ENCODE measurements around the gene TBL3. TPM values are rescaled to one million over a fixed set of nuclear protein-coding genes. Genes with fewer than 3 reads are reported as not detected.
A peak's percentile ranks its signal among the peaks of the same experiment; 100 is the strongest.

Gene TBL3
- total and polyA plus RNA-seq, 9 donors, result 2.1 to 48.0 (median 31.0) TPM

- H3K36me3 ChIP-seq, result no peaks in the 10 kb centered on the region
- 10 to 17% (median 13%) methylated on average over 44 to 58 of the region's 58 CpGs for WGBS, 3 donors
- H3K27ac ChIP-seq, result no peak overlapping the region
- TF ChIP-seq, protein P1, sequence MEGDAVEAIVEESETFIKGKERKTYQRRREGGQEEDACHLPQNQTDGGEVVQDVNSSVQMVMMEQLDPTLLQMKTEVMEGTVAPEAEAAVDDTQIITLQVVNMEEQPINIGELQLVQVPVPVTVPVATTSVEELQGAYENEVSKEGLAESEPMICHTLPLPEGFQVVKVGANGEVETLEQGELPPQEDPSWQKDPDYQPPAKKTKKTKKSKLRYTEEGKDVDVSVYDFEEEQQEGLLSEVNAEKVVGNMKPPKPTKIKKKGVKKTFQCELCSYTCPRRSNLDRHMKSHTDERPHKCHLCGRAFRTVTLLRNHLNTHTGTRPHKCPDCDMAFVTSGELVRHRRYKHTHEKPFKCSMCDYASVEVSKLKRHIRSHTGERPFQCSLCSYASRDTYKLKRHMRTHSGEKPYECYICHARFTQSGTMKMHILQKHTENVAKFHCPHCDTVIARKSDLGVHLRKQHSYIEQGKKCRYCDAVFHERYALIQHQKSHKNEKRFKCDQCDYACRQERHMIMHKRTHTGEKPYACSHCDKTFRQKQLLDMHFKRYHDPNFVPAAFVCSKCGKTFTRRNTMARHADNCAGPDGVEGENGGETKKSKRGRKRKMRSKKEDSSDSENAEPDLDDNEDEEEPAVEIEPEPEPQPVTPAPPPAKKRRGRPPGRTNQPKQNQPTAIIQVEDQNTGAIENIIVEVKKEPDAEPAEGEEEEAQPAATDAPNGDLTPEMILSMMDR (IDR thresholded peaks at IDR 0.05), result no peak
- no peak for TF ChIP-seq POLR2A (IDR thresholded peaks at IDR 0.05)
- TF ChIP-seq EP300 (IDR thresholded peaks at IDR 0.05), result no peak
- peak overlapping the region; percentile 55 for H3K4me3 ChIP-seq
- no peak for DNase-seq
- peaks cover 3% of the 10 kb centered on the region for H3K27me3 ChIP-seq
- H3K9me3 ChIP-seq, result no peaks in the 10 kb centered on the region
- intact Hi-C loops (cut with DNase I), result no loop called here
- peaks cover 4% of the 10 kb centered on the region for H3K4me1 ChIP-seq (ENCODE audit: insufficient read depth)
Observed at GRCh38 chr16:1984347-1985225, 12.7 kb downstream of the TBL3 start.

DNA sequence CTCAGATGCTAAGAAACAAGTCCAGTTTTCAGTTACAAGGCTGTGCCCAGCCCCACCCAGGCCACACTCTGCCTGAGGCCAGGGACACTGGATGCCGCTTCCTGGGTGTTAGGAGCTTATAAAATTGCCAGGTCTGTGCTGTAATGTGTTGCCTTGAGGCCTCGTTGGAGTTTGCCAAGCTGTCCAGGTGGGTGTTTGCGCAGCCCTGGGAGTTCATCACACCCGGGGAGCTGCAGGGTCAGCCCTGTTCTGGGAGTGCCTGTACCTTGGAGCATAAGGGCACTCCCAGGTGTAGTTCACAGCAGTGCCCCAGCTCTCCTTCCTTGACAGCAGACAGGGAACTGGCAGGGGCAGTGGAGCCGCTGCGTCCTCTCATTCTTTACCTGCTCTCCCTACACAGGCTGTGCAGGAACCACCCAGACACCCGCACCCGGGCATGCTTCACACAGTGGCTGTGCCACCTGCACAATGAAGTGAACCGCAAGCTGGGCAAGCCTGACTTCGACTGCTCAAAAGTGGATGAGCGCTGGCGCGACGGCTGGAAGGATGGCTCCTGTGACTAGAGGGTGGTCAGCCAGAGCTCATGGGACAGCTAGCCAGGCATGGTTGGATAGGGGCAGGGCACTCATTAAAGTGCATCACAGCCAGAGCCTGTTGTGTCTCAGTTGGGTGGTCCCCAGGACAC is 13.8 kb downstream of the TBL3 start:
- peaks cover 4% of the 10 kb centered on the region for H3K4me1 ChIP-seq (ENCODE audit: insufficient read depth)
- WGBS, 3 donors, result 90 to 94% (median 92%) methylated on average over 14 of the region's 14 CpGs
- H3K9me3 ChIP-seq, result no peaks in the 10 kb centered on the region
- no peaks in the 10 kb centered on the region for H3K36me3 ChIP-seq
- peaks cover 1% of the 10 kb centered on the region for H3K27me3 ChIP-seq
- TF ChIP-seq, protein P1 (IDR thresholded peaks at IDR 0.05), result no peak
- TF ChIP-seq EP300 (IDR thresholded peaks at IDR 0.05), result no peak
- DNase-seq, result no peak
- no peak overlapping the region for H3K27ac ChIP-seq
- no peak overlapping the region for H3K4me3 ChIP-seq
- intact Hi-C loops (cut with DNase I), result no loop called here

- 88 to 89% (median 88%) methylated on average over 10 of the region's 10 CpGs for WGBS, 3 donors
- peaks cover 7% of the 10 kb centered on the region for H3K4me1 ChIP-seq (ENCODE audit: insufficient read depth)
Observed at GRCh38 chr16:1987198-1987597, 15.3 kb downstream of the TBL3 start.

More at GRCh38 chr16:1987198-1987597, 15.3 kb downstream of the TBL3 start:
- Histone ChIP-seq H3K9me3 (no peaks in the 10 kb centered on the region), H3K4me3 (no peak overlapping the region), H3K27me3 (no peaks in the 10 kb centered on the region), H3K27ac (no peak overlapping the region), H3K36me3 (no peaks in the 10 kb centered on the region)
- TF ChIP-seq, protein P1 (IDR thresholded peaks at IDR 0.05), result no peak
- no peak for TF ChIP-seq POLR2A (IDR thresholded peaks at IDR 0.05)
- no peak for TF ChIP-seq EP300 (IDR thresholded peaks at IDR 0.05)
- intact Hi-C loops (cut with DNase I), result no loop called here
- no peak for DNase-seq

Data from ovary (tissue), 9 donors.